Hepatocyte (in vitro differentiated cells): ENCODE measurements around the gene SASS6.

Source experiments
- CTCF ChIP-seq: fragments of 200-600 bp; sonication (generic); IDR thresholded peaks from 2 replicates; pipeline ENCODE4 v1.5.1; 2016; ENCODE audit warnings: antibody characterized with exemption, mild to moderate bottlenecking; ENCODE audit not compliant: poor library complexity
- EZH2 ChIP-seq: fragments of 200-600 bp; sonication (generic); IDR thresholded peaks from 2 replicates; pipeline ENCODE4 v1.6.1; 2016; ENCODE audit warnings: antibody characterized with exemption, mild to moderate bottlenecking, borderline replicate concordance
- EZH2phosphoT487 ChIP-seq: fragments of 200-600 bp; sonication (generic); IDR thresholded peaks from one replicate; pipeline ENCODE4 v1.6.1; 2018; ENCODE audit warnings: antibody characterized with exemption, mild to moderate bottlenecking, low read depth, moderate library complexity; ENCODE audit not compliant: unreplicated experiment, severe bottlenecking

GRCh38 chr1:100146958-100147357 lies 14.2 kb upstream of the SASS6 start:
- TF ChIP-seq EZH2phosphoT487 (no peak), CTCF (no peak), EZH2 (no peak)
